ENCODE data around the gene TCERG1L. TPM values are rescaled to one million over a fixed set of nuclear protein-coding genes. Genes with fewer than 3 reads are reported as not detected.
"Not testable (repeated sequence)": the region's sequence is repeated elsewhere in the genome, so short reads cannot be mapped to it uniquely, and the experiment has no call there.

Gene TCERG1L
- total RNA-seq, 1 donor from 2014 or later: 0.48 TPM

DNA sequence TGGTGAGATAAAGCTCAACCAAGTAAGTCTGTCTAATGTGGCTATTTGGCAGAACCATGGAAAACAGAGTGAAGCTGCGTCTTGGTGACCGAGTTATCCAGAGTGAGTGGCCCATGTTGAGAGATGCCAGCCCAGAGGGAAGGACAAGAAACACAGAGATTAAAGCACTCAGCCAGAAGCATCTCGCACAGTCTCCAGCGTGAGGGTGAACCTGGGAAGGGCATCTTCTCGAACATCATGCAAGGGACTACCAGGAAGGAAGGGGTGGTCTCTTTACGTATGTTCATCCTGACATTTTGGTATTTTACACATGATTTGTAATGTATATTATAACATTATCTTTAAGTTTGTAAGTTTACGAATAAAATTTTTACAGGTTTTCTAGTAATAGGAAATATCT lies 146.4 kb downstream of the TCERG1L start:
- no peak for DNase-seq (ENCODE audit: low spot score)

DNA sequence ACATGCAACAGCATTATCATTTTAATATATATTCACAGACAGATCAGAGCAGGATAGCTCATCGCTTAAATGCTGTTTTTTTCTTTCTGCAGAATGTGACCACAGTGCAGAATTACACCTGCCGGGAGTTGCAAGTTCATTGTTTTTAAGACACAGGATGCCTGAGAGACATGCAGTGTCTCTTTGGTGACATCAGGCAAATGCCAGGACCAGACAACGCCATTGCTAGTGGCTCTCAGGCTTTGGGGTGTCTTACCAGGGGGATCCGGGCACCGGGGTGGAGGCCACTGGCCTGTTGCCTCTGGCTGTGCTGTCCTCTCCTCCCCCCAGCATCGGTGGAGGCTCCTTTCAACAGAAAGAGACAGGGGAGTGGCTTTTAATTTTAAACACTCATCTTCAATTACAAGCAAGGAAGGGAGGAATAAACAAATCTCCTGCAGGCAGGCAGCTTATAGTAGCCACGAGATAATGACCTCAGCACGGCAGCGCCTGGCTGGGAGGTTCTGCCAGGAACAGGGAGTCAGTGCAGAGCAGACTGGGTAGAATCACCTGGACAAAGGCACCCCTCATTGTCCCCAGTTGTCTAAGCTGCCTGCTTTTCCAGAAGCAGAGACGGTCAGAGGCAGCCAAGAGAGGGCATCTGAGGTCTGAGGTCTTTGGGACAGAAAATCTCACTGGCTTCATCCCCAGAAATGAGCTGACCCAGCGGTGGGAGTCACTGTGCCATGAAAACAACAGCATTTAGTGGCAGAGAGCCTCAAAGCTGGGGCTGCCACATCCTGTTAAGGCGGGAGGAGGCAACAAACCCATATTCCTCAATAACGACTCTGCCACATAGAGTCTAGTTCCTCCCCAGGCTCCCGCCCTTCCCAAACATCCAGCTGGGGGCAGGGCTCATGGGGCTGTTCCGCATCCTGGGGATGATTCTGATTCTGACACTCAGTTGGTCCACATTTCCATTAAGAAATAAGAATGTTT lies 148.4 kb downstream of the TCERG1L start:
- DNase-seq (ENCODE audit: low spot score): no peak

DNA sequence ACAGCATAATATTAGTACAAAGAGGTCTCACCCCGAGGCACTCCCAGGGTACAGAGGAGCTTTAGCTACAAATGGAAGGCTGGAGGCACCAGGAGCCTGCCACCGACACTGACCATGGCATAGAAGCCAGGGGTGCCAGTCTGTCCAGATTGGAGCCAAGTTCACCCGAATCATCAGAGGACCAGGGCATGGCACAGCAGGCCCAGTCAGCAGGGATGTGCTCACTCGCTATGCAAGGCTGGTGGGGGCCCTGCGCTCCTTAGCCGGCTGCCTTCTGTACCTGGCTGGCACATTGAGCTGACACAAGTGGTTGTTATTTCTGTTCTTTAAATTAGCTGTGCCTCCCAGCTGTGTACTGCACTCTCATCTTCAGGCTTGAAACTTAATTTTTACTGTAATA lies 149.3 kb downstream of the TCERG1L start:
- no peak for DNase-seq (ENCODE audit: low spot score)

DNA sequence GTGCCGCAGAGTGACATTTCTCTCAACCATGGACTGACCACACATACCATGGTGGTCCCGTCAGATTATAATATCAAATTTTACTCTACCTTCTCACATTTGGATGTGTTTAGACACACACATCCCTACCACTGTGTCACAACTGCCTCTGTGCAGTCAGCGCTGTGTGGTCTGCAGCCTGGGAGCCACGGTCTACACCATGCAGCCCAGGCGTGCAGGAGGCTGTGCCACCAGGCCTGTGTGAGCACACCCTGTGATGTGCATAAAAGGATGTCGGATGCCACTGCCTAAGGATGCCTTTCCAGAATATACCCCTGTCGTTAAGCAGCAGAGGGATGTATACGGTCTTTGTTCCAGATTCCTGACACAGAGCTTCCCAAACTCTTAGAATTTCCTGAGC lies 150.4 kb downstream of the TCERG1L start:
- no peak for DNase-seq (ENCODE audit: low spot score)

DNA sequence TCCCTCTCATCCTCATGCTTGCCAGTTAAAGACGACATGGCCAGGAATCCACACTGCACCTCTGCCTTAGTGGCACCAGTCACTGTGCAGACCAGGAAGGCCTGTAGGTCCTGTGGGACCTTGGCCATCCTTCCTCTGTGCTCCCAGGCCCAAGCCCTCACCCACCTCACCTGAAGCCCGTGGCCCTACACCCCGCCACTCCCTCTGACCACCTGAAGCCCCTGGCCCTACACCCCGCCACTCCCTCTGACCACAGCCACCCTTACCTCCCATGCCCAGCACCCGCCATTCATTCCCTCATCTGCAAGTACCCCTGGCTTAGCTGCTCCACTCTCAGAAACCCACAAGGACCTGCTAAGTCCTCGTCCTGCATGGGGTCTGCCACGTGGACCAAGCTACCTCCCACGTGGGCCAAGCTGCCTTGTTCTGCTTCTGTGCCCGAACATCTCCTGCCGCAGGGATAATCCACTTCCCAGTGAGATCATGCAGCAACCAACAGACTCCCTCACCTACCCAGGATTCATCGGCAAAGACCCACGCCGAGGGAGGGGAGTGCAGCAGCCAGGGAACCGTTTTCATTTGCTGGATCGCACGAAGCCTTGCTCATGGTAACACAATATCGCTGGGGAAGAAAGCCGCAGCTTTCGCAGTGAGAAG lies 151.2 kb downstream of the TCERG1L start:
- DNase-seq (ENCODE audit: low spot score): no peak

DNA sequence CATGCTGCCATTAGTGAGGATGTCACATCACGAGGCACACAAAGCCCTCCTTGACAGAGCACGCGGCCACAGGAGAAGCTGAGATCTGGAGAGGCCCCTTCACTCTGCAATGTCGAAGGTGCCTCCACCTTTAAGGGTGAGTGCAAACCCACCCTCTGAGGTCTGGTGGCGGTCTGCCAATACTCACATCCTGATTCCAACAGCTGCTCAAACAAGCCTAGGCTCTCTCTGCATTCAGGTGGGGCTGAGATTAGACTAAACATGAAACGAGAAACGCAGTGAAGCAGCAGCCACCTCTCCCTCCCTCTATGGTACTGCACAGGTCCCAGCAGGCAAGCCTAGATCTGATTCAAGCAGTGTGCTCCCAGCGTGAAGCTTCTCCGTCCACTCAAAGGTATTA lies 151.8 kb downstream of the TCERG1L start:
- no peak for DNase-seq (ENCODE audit: low spot score)

DNA sequence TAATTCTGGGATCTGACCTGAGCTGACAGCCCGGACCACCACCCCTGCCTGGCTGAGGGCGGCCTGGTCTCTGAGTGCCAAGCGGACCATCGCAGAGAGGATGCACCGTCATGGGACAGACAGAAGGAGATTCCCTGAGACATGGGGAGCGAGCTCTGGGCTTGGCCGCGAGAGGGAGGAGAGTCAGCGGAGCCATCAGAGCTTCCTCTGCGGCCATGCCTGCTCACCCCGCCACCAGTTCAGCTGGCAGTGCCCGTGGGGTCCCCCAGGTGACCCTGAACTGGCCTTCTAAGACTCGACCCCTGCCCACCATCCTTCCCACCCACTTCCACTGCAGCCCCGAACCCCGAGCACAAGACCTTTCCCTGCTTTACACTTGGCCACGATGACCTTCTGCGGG lies 152.8 kb downstream of the TCERG1L start:
- no peak for DNase-seq (ENCODE audit: low spot score)

DNA sequence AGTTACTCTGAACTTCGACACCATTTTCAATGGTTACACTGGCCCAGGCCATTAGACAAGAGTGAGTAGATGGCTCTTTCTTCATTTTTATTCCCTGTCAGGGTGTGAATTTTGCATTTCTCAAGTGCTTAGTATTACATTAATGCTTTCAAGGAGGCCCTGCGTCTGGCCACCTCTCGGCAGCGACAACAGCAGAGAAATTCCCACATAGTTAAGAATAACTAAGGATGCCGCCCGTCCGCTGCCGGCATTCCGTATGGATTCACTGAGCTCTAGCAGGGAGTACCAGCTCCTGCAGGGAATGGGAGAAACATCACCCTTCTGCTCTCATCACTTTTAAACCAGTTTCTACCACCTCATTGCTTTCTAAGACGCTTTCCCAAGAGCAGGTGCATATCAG lies 153.6 kb downstream of the TCERG1L start:
- no peak for DNase-seq (ENCODE audit: low spot score)

DNA sequence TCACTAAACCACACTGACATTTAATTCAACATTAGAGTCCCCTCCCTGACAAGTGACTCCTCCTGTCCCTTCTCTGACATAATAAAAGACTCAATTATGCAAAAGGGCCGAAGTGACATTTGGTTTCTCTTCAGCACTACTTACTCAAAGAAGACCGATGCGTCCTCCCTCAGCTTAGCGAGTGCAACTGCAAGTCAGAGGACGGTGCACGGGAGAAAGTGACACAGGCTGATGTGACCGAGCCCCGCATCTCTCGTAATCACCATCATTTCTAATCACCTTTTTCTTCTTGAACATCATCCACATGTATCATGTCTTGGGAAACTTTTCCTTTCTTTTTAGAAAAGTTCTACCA lies 155.7 kb downstream of the TCERG1L start:
- no peak for DNase-seq (ENCODE audit: low spot score)

DNA sequence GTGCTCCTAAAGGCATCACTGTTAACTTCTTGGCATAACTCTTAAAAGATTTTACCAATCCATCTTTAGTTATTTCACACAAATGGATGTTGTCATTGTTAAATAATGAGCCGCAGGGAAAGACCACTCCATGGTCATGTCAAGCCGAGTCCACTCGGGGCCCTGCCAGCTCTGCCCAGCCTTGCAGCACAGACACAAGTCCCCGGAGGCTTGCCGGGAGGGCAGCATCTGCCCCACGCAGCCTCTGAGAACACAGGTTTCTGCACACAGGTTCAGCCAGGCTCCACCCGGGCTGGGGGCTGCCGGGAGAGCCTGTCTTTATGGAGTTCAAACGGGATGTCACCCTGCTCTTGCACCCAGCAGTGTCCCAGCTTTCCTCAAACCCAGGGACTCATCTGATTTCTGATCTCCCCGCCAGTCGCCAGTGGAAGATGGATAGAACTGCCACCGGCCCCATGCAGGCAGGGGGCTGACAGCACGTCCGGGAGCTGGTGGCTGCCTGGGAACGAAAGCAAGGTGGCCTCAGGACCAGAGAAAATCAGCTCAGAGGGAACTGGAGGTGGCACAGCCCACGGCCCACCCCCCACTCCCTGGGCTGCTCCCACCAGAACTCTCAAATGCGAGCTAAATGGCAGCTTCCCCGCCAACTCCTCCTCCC lies 156.2 kb downstream of the TCERG1L start:
- no peak for DNase-seq (ENCODE audit: low spot score)

DNA sequence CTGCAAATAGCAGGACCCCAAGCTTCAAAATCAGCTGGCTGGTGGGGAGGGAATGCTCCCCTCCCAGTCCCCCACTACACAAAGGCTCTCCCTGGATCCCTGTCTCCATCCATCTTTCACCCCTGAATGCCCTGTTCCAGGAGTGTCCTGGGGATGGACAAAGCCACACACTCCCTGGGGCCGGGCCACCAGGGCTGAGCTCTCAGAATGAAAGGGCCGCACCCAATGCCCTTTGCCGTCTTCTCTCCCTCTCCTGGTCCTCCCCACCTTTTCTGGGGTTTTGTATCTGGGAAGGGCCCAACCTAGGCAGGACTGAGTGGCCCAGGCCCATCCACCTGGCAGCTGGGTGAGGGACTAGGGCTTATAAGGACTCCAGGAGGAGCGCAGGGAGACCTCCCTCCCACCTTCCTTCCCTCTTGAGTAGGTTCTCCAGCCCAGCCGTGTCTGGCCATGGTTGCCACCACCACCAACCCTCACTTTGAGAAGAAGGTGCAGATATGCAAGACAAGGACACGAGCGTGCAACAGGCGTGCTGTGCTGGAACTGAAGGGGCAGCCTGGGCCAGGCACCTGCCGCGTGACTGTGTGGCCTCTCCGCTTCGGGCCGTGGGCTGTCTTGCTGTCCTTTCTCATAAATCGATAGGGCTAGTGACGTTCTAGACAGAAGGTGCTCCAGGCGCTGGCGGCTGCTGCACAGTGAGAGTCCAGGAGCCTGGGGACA lies 157.1 kb downstream of the TCERG1L start:
- no peak for DNase-seq (ENCODE audit: low spot score)

DNA sequence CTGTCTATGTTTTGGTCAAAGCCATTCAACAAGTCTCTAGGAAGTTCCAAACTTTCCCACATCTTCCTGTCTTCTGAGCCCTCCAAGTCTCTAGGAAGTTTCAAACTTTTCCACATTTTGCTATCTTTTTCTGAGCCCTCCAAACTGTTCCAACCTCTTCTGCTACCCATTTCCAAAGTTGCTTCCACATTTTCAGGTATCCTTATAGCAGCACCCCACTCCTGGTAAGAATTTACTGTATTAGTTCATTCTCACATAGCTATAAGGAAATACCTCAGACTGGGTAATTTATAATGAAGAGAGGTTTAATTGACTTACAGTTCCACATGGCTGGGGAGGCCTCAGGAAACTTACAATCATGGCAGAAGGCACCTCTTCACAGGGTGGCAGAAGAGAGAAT lies 159.1 kb downstream of the TCERG1L start:
- not testable (repeated sequence) for DNase-seq (ENCODE audit: low spot score)

DNA sequence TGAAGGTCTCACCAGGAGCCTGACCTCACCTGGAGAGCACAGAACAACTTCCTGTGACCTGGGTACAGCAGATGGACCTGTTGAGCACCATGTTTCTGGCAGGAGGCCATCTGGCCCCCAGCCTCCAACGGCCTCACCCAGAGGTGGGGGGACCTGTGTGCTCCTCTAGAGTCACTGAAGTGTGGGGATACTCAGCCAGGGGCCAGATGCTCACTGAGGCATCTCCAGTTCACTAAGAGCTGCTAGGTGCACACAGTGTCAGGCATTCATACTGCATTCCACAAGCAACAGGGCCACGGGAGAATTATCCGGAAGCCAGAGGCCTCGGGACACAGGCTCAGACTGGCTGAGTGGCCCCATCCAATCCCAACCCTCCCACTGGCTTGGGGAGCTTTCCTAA lies 161.4 kb downstream of the TCERG1L start:
- DNase-seq (ENCODE audit: low spot score): no peak

DNA sequence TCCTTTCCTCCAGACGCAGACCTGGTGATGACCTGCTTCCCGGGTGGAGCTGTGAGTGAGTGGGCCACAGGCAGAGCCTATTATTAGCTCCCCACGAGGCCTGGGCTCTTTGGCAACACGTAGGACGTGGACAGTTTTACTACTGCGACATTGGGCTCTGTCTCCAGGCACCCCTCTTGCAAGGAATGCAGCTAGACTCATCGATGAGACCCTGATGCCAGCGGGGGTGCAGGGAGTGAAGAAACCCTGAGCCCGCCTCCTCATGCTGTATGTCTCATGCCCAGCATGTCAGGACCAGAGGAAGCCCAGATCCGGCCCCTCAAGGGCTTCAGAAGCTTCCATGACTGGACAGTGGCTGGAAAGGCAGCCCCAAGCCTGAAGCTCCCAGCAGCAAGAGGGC lies 161.9 kb downstream of the TCERG1L start:
- no peak for DNase-seq (ENCODE audit: low spot score)

DNA sequence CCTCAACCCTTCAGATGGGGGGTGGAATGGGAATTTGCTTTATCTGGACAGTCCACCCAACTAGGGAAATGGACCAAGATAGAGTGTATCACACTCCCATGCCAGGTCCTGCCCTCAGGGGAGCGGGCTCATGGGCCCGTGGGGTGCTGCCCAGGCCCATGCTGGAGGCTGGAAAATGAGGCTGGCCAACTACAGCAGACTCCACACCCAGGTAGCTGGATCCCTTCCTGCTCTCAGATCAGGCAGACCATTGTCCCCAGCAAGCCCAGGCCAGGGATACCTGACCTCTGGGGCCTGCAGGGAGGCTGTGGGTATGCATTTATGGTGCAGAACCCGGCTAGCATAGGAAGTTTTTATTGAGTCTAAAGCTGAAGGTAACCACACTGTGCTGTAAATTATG lies 162.4 kb downstream of the TCERG1L start:
- DNase-seq (ENCODE audit: low spot score): no peak

DNA sequence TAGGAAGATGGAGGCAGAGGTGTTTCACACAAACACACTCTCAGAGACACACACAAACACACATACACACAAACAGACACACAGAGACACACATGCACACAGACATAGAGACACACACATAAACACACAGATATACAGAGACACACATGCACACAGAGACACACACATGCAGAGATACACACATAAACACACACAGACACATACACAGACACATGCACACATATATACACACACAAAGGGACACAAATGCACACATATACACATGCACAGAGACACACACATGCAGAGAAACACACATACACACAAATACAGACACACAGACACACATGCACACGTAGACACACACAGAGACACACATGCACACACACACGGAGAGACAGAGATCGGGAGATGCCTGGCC lies 163.3 kb downstream of the TCERG1L start:
- DNase-seq (ENCODE audit: low spot score): no peak

DNA sequence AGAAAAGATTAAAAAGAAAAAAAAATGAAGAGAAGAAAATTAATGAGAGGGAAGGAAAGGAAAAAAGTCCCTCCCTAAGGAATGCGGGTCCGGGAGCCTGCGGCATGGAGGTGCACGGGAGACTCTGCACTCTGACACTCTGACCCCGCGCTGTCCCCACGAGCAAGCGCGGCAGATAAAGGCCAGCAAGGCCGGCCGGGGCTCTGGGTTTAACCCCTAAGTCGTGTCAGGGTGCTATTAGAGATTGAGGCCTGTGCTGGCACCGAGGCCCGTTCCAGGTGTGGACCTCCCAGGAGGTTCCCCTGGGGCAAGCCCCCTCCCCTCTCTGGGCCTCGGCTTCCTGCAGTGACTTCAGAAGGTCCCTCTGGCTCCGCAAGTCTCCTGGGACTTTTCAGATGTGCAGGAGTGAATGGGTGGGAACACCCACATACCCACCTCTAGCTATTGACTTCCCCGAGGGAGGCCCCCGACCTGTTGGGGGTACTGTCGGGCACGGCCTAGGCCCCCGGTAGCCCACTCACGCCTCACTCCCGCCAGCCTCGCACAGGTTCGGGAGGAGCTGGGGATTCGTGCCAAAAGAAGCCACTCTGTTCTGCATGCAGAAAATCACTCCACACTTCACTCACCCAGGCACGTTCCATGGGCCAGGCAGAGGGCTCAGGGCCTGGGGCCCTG lies 164.1 kb downstream of the TCERG1L start:
- no peak for DNase-seq (ENCODE audit: low spot score)

DNA sequence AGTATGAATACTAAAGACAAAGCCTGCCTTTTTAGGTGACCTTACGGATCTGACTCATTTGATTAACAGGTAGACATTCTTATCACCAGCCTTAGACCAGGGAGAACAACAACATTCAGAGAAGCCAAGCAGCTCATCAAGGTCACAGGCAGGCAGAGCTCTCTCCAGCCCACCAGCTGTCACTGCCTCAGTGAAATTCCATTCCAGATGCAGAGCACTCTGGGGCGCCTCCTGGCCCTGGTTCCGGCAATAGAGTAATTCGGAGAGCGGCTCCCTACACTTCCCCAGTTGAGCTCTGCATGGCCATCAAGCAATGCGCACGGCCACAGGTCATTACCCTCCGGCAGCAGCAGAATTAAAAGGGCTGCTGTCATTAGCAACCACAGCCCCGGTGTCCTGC lies 164.7 kb downstream of the TCERG1L start:
- DNase-seq (ENCODE audit: low spot score): no peak

DNA sequence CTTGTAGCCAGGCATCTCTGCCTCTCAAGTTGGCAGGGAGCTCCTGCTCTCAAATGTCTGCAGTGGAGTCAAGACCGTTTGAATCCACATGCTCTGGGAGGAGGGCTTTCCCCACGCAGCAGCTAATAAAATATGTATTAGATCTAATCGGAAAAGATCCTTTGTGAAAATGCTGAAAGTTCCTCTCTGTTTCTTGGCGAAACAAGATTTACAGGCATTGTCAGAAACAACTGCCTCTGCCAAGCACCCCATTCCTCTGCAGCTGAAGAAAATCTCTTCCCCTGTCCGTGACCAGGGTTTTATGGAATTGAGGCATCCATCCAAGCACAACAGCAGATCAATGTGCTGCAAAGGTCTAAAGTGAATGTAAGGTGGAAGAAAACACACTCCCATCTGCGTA lies 165.8 kb downstream of the TCERG1L start:
- DNase-seq (ENCODE audit: low spot score): peak; percentile 5

DNA sequence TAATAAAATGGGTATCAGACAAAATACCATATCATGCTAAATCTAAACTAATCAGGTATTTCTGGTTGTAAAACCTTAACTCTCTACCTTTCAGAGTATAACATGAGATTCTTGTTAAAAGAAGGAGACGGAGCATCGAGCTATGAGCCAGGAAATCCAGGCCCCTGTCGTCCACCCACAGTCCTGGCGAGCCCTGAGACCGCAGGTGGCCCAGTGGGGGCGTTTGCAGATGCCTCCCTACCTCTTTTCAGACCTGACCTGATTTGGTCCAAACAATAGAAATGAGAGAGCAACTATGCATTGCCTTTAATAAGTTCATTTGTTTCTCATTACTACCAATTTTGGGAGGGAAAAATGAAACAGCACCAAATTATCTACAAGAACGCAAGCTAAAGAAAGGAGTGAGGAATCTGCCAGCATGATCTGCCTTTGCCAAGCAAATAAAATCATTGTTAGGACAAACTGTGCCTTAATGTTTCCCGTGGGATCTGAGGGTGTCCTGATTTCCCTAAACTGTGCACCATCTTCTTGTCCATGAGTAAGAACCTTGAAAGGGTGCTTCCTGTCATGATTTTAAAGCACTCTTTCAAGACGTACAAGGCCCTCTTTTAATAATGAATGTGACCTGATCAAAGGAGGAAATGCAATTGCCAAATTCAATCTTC lies 166.7 kb downstream of the TCERG1L start:
- no peak for DNase-seq (ENCODE audit: low spot score)

DNA sequence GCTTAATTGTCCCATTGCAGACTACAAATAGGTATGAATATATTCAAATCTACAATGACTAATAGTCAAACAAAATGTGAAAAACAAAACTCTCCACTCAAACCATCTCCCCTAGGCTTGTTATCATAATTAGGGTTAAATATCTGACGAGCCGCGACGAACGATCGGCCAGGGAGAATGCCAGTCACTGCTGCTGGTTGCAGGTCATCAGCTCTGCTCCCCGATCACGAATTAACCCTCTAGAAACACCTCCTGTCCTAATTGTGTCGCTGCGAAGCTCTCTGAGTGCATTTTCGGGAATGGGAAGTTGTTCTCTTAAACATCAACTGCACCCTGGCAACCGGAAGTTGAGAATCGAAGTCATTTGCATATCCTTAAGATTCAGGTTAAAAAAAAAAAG lies 167.3 kb downstream of the TCERG1L start:
- no peak for DNase-seq (ENCODE audit: low spot score)

All from umbilical cord (tissue), 2 donors.